ENCODE measurements around the gene AMHR2.

- TF ChIP-seq EZH2phosphoT487 (IDR thresholded peaks at IDR 0.05), result no peak
- TF ChIP-seq CTCF (IDR thresholded peaks at IDR 0.05), result peak; percentile 54
Measured at GRCh38 chr12:53476769-53477209, 53.1 kb downstream of the AMHR2 start.

Measured in neural progenitor cell (in vitro differentiated cells).